Stimulated activated CD8-positive, alpha-beta memory T cell treated with anti-CD3 and anti-CD28 coated beads, Interleukin-15, amount 100 ng/mL, for 24 hours (primary cell): ENCODE results near the gene INHBE.
"Not testable (repeated sequence)": the region's sequence is repeated elsewhere in the genome, so short reads cannot be mapped to it uniquely, and the experiment has no call there.

Experiments used
- DNase-seq: peaks from one replicate; pipeline ENCODE4 v3.0.0-alpha.2; 2020; ENCODE audit warnings: low read depth

Gene INHBE

DNA sequence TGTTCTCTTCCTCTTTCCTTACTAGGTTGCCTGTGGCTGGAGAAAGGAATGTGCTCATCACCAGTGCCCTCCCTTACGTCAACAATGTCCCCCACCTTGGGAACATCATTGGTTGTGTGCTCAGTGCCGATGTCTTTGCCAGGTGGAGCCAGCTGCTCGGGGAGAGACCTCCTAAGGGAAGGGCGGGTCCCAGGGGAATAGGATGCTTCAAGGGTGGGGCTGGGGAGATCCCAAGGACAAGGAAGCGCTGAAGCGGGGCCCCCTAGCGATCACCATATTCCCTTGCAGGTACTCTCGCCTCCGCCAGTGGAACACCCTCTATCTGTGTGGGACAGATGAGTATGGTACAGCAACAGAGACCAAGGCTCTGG, 43.0 kb downstream of the INHBE start:
- no peak for DNase-seq

DNA sequence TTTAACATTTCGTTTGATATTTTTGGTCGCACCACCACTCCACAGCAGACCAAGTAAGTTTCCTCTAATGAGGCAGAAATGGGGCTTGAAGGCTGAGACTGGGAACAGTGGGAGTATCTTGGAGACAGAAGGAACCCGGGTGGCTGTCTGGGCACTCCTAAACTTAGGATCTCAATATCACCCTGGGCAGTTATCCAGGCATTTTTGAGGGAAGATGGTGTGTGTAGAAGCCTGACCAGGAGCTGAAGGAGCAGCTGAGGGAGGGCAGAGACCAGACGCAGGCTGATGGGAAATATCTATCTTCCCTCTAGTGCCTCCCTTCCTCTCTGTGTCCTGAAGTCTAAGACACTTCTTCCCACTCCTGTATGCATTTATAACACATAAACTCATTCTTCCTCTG, 43.5 kb downstream of the INHBE start:
- no peak for DNase-seq

DNA sequence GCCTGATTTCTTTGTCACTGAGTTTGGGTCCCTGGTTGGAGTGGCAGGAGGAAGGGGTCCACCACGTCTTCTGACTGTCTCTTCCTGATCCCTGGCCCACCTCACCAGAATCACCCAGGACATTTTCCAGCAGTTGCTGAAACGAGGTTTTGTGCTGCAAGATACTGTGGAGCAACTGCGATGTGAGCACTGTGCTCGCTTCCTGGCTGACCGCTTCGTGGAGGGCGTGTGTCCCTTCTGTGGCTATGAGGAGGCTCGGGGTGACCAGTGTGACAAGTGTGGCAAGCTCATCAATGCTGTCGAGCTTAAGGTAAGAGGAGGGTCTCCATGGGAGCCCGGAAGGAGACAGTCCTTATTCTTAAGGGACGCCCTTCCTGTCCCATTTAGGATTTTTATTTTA, 45.1 kb downstream of the INHBE start:
- no peak for DNase-seq

DNA sequence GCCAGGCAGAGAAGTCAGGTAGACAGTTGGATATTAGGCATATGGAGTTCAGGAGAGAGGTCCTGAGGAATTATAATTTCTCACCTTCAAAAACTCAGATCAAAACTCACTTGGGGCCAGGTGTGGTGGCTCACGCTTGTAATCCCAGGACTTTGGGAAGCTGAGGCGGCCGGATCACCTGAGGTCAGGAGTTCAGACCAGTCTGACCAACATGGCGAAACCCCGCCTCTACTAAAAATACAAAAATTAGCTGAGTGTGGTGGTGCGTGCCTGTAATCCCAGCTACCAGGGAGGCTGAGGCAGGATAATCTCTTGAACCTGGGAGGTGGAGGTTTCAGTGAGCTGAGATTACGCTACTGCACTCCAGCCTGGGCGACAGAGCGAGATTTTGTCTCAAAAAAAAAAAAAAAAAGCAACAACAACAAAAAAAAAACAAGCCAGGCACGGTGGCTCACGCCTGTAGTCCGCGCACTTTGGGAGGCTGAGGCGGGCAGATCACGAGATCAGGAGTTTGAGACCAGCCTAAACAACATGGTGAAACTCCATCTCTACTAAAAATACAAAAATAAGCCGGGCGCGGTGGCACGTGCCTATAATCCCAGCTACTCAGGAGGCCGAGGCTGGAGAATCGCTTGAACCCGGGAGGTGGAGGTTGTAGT, 47.3 kb downstream of the INHBE start:
- not testable (repeated sequence) for DNase-seq

DNA sequence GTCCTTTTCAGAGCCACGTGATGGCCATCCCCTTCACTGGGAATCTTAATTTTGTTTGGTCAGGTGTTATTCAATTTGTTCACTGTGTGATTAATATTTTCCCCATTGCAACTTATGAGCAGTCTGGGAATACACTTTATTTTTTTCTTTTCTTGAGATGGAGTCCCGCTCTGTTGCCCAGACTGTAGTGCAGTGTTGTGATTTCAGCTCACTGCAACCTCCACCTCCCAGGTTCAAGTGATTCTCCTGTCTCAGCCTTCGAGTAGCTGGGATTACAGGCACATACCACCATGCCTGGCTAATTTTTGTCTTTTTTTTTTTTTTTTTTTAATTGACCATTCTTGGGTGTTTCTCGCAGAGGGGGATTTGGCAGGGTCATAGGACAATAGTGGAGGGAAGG, 51.4 kb downstream of the INHBE start:
- DNase-seq = not testable (repeated sequence)
